GM19463 (cell line): ENCODE results near the gene ALG9.
A peak's percentile ranks its signal among the peaks of the same experiment; 100 is the strongest.
"Not testable (repeated sequence)": the region's sequence is repeated elsewhere in the genome, so short reads cannot be mapped to it uniquely, and the experiment has no call there.

Experiments
- ATAC-seq: cut with Tn5 transposase; IDR thresholded peaks from one replicate; pipeline ENCODE4 v1.9.1; 2021; ENCODE audit warnings: mild to moderate bottlenecking, moderate library complexity; ENCODE audit not compliant: unreplicated experiment

Gene ALG9

GRCh38 chr11:111771205-111771604 lies 100.2 kb downstream of the ALG9 start:
- ATAC-seq: not testable (repeated sequence)

GRCh38 chr11:111770581-111771134 lies 100.7 kb downstream of the ALG9 start:
- no peak for ATAC-seq

- no peak for ATAC-seq
Observed at GRCh38 chr11:111766834-111767142, 104.6 kb downstream of the ALG9 start.

- ATAC-seq: peak; percentile 81
Observed at GRCh38 chr11:111765984-111766833, 105.2 kb downstream of the ALG9 start, which contains the start of gene PPP2R1B. Gene PPP2R1B, minus strand, starts transcription at chr11:111766389. Its CDS starts 28 bp downstream, at chr11:111766361.

GRCh38 chr11:111765320-111765983 lies 105.9 kb downstream of the ALG9 start:
- peak; percentile 41 for ATAC-seq

- no peak for ATAC-seq
Observed at GRCh38 chr11:111764621-111765020, 106.8 kb downstream of the ALG9 start.

GRCh38 chr11:111762981-111763643 lies 108.3 kb downstream of the ALG9 start:
- no peak for ATAC-seq

GRCh38 chr11:111762526-111762925 lies 108.9 kb downstream of the ALG9 start:
- ATAC-seq: no peak

GRCh38 chr11:111761036-111761435 lies 110.3 kb downstream of the ALG9 start:
- ATAC-seq: no peak

- ATAC-seq: no peak
Observed at GRCh38 chr11:111759778-111760407, 111.5 kb downstream of the ALG9 start.

GRCh38 chr11:111759376-111759775 lies 112.0 kb downstream of the ALG9 start:
- ATAC-seq: no peak

GRCh38 chr11:111756097-111756496 lies 115.3 kb downstream of the ALG9 start:
- no peak for ATAC-seq

GRCh38 chr11:111749646-111750045 lies 121.7 kb downstream of the ALG9 start:
- ATAC-seq: no peak

- no peak for ATAC-seq
Observed at GRCh38 chr11:111748035-111748804, 123.2 kb downstream of the ALG9 start.

- no peak for ATAC-seq
Observed at GRCh38 chr11:111745719-111746504, 125.5 kb downstream of the ALG9 start.

- no peak for ATAC-seq
Observed at GRCh38 chr11:111743700-111744099, 127.7 kb downstream of the ALG9 start.

GRCh38 chr11:111741751-111742150 lies 129.6 kb downstream of the ALG9 start:
- no peak for ATAC-seq

GRCh38 chr11:111739299-111739698 lies 132.1 kb downstream of the ALG9 start:
- ATAC-seq: no peak

GRCh38 chr11:111737444-111738210 lies 133.8 kb downstream of the ALG9 start:
- ATAC-seq: no peak
